DMS79 (cell line): ENCODE data around the gene KCNMB3.
"Not testable (repeated sequence)": the region's sequence is repeated elsewhere in the genome, so short reads cannot be mapped to it uniquely, and the experiment has no call there.

Source experiments
- DNase-seq: peaks from one replicate; lab custom pipeline; 2025; lab: John Stamatoyannopoulos, UW

The KCNMB3 gene

GRCh38 chr3:179264449-179264848, 13.5 kb upstream of the KCNMB3 start:
- DNase-seq, result no peak

- DNase-seq, result no peak
Measured at GRCh38 chr3:179263134-179263533, 12.2 kb upstream of the KCNMB3 start.

- DNase-seq, result peak; percentile 20
Measured at GRCh38 chr3:179260949-179261765, 10.2 kb upstream of the KCNMB3 start.

- DNase-seq, result not testable (repeated sequence)
Measured at GRCh38 chr3:179259959-179260756, 9.2 kb upstream of the KCNMB3 start.

GRCh38 chr3:179258820-179259219, 7.9 kb upstream of the KCNMB3 start:
- DNase-seq, result no peak

GRCh38 chr3:179257742-179258141, 6.8 kb upstream of the KCNMB3 start:
- DNase-seq, result not testable (repeated sequence)

- no peak for DNase-seq
Measured at GRCh38 chr3:179256813-179257212, 5.9 kb upstream of the KCNMB3 start.

GRCh38 chr3:179247289-179248015, 3.5 kb downstream of the KCNMB3 start:
- DNase-seq, result no peak

GRCh38 chr3:179244878-179245277, 6.0 kb downstream of the KCNMB3 start:
- no peak for DNase-seq

GRCh38 chr3:179242859-179243258, 8.1 kb downstream of the KCNMB3 start:
- DNase-seq, result not testable (repeated sequence)

GRCh38 chr3:179240299-179240698, 10.6 kb downstream of the KCNMB3 start:
- not testable (repeated sequence) for DNase-seq

- peak; percentile 47 for DNase-seq
Measured at GRCh38 chr3:179236669-179237301, 14.1 kb downstream of the KCNMB3 start.

- no peak for DNase-seq
Measured at GRCh38 chr3:179234199-179234598, 16.7 kb downstream of the KCNMB3 start.

- no peak for DNase-seq
Measured at GRCh38 chr3:179233043-179233442, 17.9 kb downstream of the KCNMB3 start.

- DNase-seq, result no peak
Measured at GRCh38 chr3:179229177-179229576, 21.7 kb downstream of the KCNMB3 start.

GRCh38 chr3:179227349-179227748, 23.6 kb downstream of the KCNMB3 start:
- no peak for DNase-seq

- DNase-seq, result no peak
Measured at GRCh38 chr3:179224584-179224983, 26.3 kb downstream of the KCNMB3 start.

GRCh38 chr3:179223548-179223947, 27.4 kb downstream of the KCNMB3 start:
- no peak for DNase-seq

GRCh38 chr3:179218213-179218612, 32.7 kb downstream of the KCNMB3 start:
- not testable (repeated sequence) for DNase-seq

GRCh38 chr3:179215550-179215949, 35.4 kb downstream of the KCNMB3 start:
- not testable (repeated sequence) for DNase-seq

- no peak for DNase-seq
Measured at GRCh38 chr3:179200790-179201189, 50.1 kb downstream of the KCNMB3 start.

GRCh38 chr3:179196700-179197099, 54.2 kb downstream of the KCNMB3 start:
- no peak for DNase-seq
